Loucy (cell line): ENCODE results near the gene PRH2.

Experiments
- EZH2phosphoT487 ChIP-seq: fragments of 200-600 bp; IDR thresholded peaks from 2 replicates; pipeline ENCODE4 v1.6.1; 2018; ENCODE audit warnings: antibody characterized with exemption, mild to moderate bottlenecking, moderate library complexity, borderline replicate concordance
- TF ChIP-seq, protein P1 (sequence below): fragments of 200-600 bp; sonication (generic); conservative IDR thresholded peaks from 2 replicates; pipeline ENCODE4 v1.5.1; 2014; ENCODE audit warnings: mild to moderate bottlenecking, antibody characterized with exemption, low read length

DNA sequence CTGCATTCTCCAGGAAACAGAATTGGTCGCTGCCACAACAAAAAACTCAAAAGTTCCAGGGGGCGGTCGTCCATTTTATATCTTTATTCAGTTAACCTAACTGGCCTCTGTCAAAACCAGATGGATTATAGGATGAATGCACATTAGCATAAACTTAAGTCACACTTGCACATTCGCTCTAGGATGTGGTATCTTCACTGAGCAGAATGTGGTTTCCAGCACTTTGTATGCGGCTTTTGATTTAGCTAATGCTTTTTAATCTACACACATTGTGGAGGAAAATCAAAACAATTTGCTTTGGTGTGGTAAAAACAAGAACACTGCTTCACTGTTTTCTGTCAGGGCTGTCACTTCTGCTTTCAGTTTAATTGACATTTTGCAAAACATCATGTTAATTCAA, 53.2 kb downstream of the PRH2 start:
- TF ChIP-seq, protein P1, sequence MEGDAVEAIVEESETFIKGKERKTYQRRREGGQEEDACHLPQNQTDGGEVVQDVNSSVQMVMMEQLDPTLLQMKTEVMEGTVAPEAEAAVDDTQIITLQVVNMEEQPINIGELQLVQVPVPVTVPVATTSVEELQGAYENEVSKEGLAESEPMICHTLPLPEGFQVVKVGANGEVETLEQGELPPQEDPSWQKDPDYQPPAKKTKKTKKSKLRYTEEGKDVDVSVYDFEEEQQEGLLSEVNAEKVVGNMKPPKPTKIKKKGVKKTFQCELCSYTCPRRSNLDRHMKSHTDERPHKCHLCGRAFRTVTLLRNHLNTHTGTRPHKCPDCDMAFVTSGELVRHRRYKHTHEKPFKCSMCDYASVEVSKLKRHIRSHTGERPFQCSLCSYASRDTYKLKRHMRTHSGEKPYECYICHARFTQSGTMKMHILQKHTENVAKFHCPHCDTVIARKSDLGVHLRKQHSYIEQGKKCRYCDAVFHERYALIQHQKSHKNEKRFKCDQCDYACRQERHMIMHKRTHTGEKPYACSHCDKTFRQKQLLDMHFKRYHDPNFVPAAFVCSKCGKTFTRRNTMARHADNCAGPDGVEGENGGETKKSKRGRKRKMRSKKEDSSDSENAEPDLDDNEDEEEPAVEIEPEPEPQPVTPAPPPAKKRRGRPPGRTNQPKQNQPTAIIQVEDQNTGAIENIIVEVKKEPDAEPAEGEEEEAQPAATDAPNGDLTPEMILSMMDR: no peak
- peak; percentile 73; the same call in 1 of the 2 replicates for TF ChIP-seq EZH2phosphoT487
